Glomerular endothelial cell (primary cell): ENCODE results near the gene SMIM12. TPM values are rescaled to one million over a fixed set of nuclear protein-coding genes. Genes with fewer than 3 reads are reported as not detected.

Experiments used
- DNase-seq: peaks from one replicate; pipeline ENCODE4 v3.0.0-alpha.2; 2011; ENCODE audit warnings: low read depth, low spot score; ENCODE audit errors: extremely low read depth
- total RNA-seq: library from RNA; depleted of rRNA; stranded (reverse); fragments of >200 nt; gene quantifications from 2 replicates; pipeline ENCODE4 v1.2.3, GENCODE V29; 2015

The SMIM12 gene
- 34.1 and 40.2 TPM in 2 replicates for total RNA-seq

- DNase-seq: no peak
Measured at GRCh38 chr1:34859446-34860200, at the start of gene SMIM12. SMIM12 (minus strand) TSS chr1:34859749; CDS start chr1:34855977, 3,772 bp downstream.

GRCh38 chr1:34908369-34908768, 48.8 kb upstream of the SMIM12 start:
- no peak for DNase-seq

GRCh38 chr1:34907487-34908090, 48.0 kb upstream of the SMIM12 start:
- DNase-seq: no peak

GRCh38 chr1:34906756-34907155, 47.2 kb upstream of the SMIM12 start:
- no peak for DNase-seq

GRCh38 chr1:34906222-34906621, 46.7 kb upstream of the SMIM12 start:
- DNase-seq: no peak

- no peak for DNase-seq
Measured at GRCh38 chr1:34905098-34905459, 45.5 kb upstream of the SMIM12 start.

GRCh38 chr1:34904236-34905097, 44.9 kb upstream of the SMIM12 start:
- DNase-seq: no peak

- DNase-seq: no peak
Measured at GRCh38 chr1:34901919-34902318, 42.4 kb upstream of the SMIM12 start.

GRCh38 chr1:34900775-34901502, 41.4 kb upstream of the SMIM12 start:
- no peak for DNase-seq

- no peak for DNase-seq
Measured at GRCh38 chr1:34899906-34900305, 40.4 kb upstream of the SMIM12 start.

GRCh38 chr1:34899471-34899870, 39.9 kb upstream of the SMIM12 start:
- no peak for DNase-seq

- no peak for DNase-seq
Measured at GRCh38 chr1:34898330-34898761, 38.8 kb upstream of the SMIM12 start.

GRCh38 chr1:34896612-34897011, 37.1 kb upstream of the SMIM12 start:
- no peak for DNase-seq

GRCh38 chr1:34889705-34890104, 30.2 kb upstream of the SMIM12 start:
- no peak for DNase-seq

- DNase-seq: no peak
Measured at GRCh38 chr1:34887593-34887992, 28.0 kb upstream of the SMIM12 start.

- no peak for DNase-seq
Measured at GRCh38 chr1:34885405-34886247, 26.1 kb upstream of the SMIM12 start.

- DNase-seq: no peak
Measured at GRCh38 chr1:34884961-34885360, 25.4 kb upstream of the SMIM12 start.

GRCh38 chr1:34884536-34884935, 25.0 kb upstream of the SMIM12 start:
- no peak for DNase-seq

- no peak for DNase-seq
Measured at GRCh38 chr1:34879230-34879629, 19.7 kb upstream of the SMIM12 start.

GRCh38 chr1:34876406-34876805, 16.9 kb upstream of the SMIM12 start:
- no peak for DNase-seq
